H9 (cell line): Measurements from ENCODE around the gene MRPL54. TPM values are rescaled to one million over a fixed set of nuclear protein-coding genes. Genes with fewer than 3 reads are reported as not detected.
A peak's percentile ranks its signal among the peaks of the same experiment; 100 is the strongest.
"Not testable (repeated sequence)": the region's sequence is repeated elsewhere in the genome, so short reads cannot be mapped to it uniquely, and the experiment has no call there.

Experiments
- DNase-seq: peaks from one replicate; pipeline ENCODE4 v3.0.0-alpha.2; 2017
- H2AFZ ChIP-seq: one replicate; pipeline ENCODE4 v1.6.1; 2013; ENCODE audit warnings: mild to moderate bottlenecking, low read length, control low read depth, moderate library complexity
- H2AK5ac ChIP-seq: 2 replicates; pipeline ENCODE4 v1.6.1; 2013; ENCODE audit warnings: low read length, control low read depth, mixed read lengths; ENCODE audit not compliant: insufficient read length
- H2BK120ac ChIP-seq: one replicate; pipeline ENCODE4 v1.6.1; 2013; ENCODE audit warnings: low read depth, mild to moderate bottlenecking, low read length, control low read depth, inconsistent platforms; ENCODE audit not compliant: poor library complexity, severe bottlenecking
- H2BK12ac ChIP-seq: 2 replicates; pipeline ENCODE4 v1.6.1; 2013; ENCODE audit warnings: low read length, control low read depth, mixed read lengths, low read depth; ENCODE audit not compliant: insufficient read length
- H2BK15ac ChIP-seq: 2 replicates; pipeline ENCODE4 v1.6.1; 2013; ENCODE audit warnings: low read depth, low read length, control low read depth
- H2BK20ac ChIP-seq: one replicate; pipeline ENCODE4 v1.6.1; 2013; ENCODE audit warnings: low read depth, mild to moderate bottlenecking, low read length, control low read depth, inconsistent platforms; ENCODE audit not compliant: poor library complexity, severe bottlenecking
- H2BK5ac ChIP-seq: 2 replicates; pipeline ENCODE4 v1.6.1; 2013; ENCODE audit warnings: low read length, control low read depth, mixed read lengths; ENCODE audit not compliant: insufficient read length
- H3K14ac ChIP-seq: 2 replicates; pipeline ENCODE4 v1.6.1; 2013; ENCODE audit warnings: low read length, control low read depth; ENCODE audit not compliant: insufficient read depth
- H3K18ac ChIP-seq: 2 replicates; pipeline ENCODE4 v1.6.1; 2013; ENCODE audit warnings: low read depth, mild to moderate bottlenecking, mixed read lengths, low read length, control low read depth; ENCODE audit not compliant: insufficient read length
- H3K23ac ChIP-seq: 2 replicates; pipeline ENCODE4 v1.6.1; 2013; ENCODE audit warnings: low read length, control low read depth, mixed read lengths, low read depth; ENCODE audit not compliant: insufficient read length
- H3K23me2 ChIP-seq: 2 replicates; pipeline ENCODE4 v1.6.1; 2013; ENCODE audit warnings: low read depth, mild to moderate bottlenecking, mixed read lengths, low read length, control low read depth; ENCODE audit not compliant: insufficient read length, poor library complexity, severe bottlenecking
- H3K27ac ChIP-seq: 2 replicates; pipeline ENCODE4 v1.5.1; 2013; ENCODE audit warnings: low read length, control low read depth, mixed read lengths, low read depth; ENCODE audit not compliant: insufficient read length
- H3K27me3 ChIP-seq: 2 replicates; pipeline ENCODE4 v1.6.1; 2013; ENCODE audit warnings: low read length, control low read depth, inconsistent platforms; ENCODE audit not compliant: insufficient read depth
- H3K4ac ChIP-seq: 2 replicates; pipeline ENCODE4 v1.6.1; 2013; ENCODE audit warnings: low read depth, mild to moderate bottlenecking, control low read depth, inconsistent platforms, low read length, moderate library complexity
- H3K4me1 ChIP-seq: 2 replicates; pipeline ENCODE4 v1.6.1; 2013; ENCODE audit warnings: low read length, control low read depth, inconsistent platforms; ENCODE audit not compliant: insufficient read depth
- H3K4me2 ChIP-seq: 2 replicates; pipeline ENCODE4 v1.6.1; 2013; ENCODE audit warnings: low read length, control low read depth, mixed read lengths; ENCODE audit not compliant: insufficient read length, insufficient read depth
- H3K56ac ChIP-seq: 2 replicates; pipeline ENCODE4 v1.6.1; 2013; ENCODE audit warnings: low read depth, mild to moderate bottlenecking, mixed read lengths, low read length, control low read depth; ENCODE audit not compliant: insufficient read length
- H3K79me1 ChIP-seq: 2 replicates; pipeline ENCODE4 v1.6.1; 2013; ENCODE audit warnings: low read depth, mild to moderate bottlenecking, moderate library complexity, low read length, control low read depth, inconsistent platforms; ENCODE audit not compliant: insufficient read depth, poor library complexity, severe bottlenecking
- H3K79me2 ChIP-seq: 2 replicates; pipeline ENCODE4 v1.6.1; 2013; ENCODE audit warnings: low read length, control low read depth, inconsistent platforms; ENCODE audit not compliant: insufficient read depth
- H3K9ac ChIP-seq: 2 replicates; pipeline ENCODE4 v1.6.1; 2013; ENCODE audit warnings: low read length, control low read depth, mixed read lengths; ENCODE audit not compliant: insufficient read length; ENCODE audit errors: extremely low read depth
- H3K9me3 ChIP-seq: one replicate; pipeline ENCODE4 v1.6.1; 2013; ENCODE audit warnings: low read depth, low read length, inconsistent platforms; ENCODE audit not compliant: control insufficient read depth
- H3T11ph ChIP-seq: one replicate; pipeline ENCODE4 v1.6.1; 2013; ENCODE audit warnings: mild to moderate bottlenecking, low read length, control low read depth, inconsistent platforms
- H4K20me1 ChIP-seq: one replicate; pipeline ENCODE4 v1.6.1; 2013; ENCODE audit not compliant: control insufficient read depth, insufficient read length, insufficient read depth
- H4K5ac ChIP-seq: 2 replicates; pipeline ENCODE4 v1.6.1; 2013; ENCODE audit warnings: low read depth, mild to moderate bottlenecking, mixed read lengths, low read length, control low read depth; ENCODE audit not compliant: insufficient read length
- H4K8ac ChIP-seq: replicated peaks from 2 replicates; pipeline ENCODE4 v1.6.1; 2013; ENCODE audit warnings: low read length, control low read depth, mixed read lengths, low read depth; ENCODE audit not compliant: insufficient read length
- H4K91ac ChIP-seq: 2 replicates; pipeline ENCODE4 v1.6.1; 2013; ENCODE audit warnings: low read depth, mild to moderate bottlenecking, moderate library complexity, mixed read lengths, low read length, control low read depth; ENCODE audit not compliant: insufficient read length
- H3K27ac Mint-ChIP-seq, 3 experiments: 2 replicates in 2 of 3; 3 replicates in 1 of 3; pipeline ENCODE4 v1.8.0; 2020 to 2021; ENCODE audit warnings: mixed read lengths in 3 of 3, mild to moderate bottlenecking in 1 of 3, moderate library complexity in 1 of 3
- H3K27me3 Mint-ChIP-seq: 2 replicates; pipeline ENCODE4 v1.8.0; 2021; ENCODE audit warnings: low read depth, mild to moderate bottlenecking, moderate library complexity, mixed read lengths
- H3K36me3 Mint-ChIP-seq, 3 experiments: 2 replicates in 2 of 3; 3 replicates in 1 of 3; pipeline ENCODE4 v1.8.0; 2020 to 2021; ENCODE audit warnings: low read depth in 3 of 3, mixed read lengths in 3 of 3; ENCODE audit not compliant: insufficient read depth in 1 of 3
- H3K4me1 Mint-ChIP-seq, 2 experiments: 2 replicates each; pipeline ENCODE4 v1.8.0; 2020; ENCODE audit warnings: mixed read lengths in 2 of 2
- H3K4me3 Mint-ChIP-seq, 2 experiments: 2 replicates in 1 of 2; 3 replicates in 1 of 2; pipeline ENCODE4 v1.8.0; 2020 to 2021; ENCODE audit warnings: mild to moderate bottlenecking in 2 of 2, mixed read lengths in 2 of 2, moderate library complexity in 1 of 2
- H3K9me3 Mint-ChIP-seq, 2 experiments: 2 replicates in 1 of 2; 3 replicates in 1 of 2; pipeline ENCODE4 v1.8.0; 2020; ENCODE audit warnings: mild to moderate bottlenecking in 2 of 2, mixed read lengths in 2 of 2, moderate library complexity in 1 of 2
- WGBS: extraction: QIAGEN DNeasy Blood & Tissue Kit; methylation state at CpG from one replicate; pipeline ENCODE4 v1.1.7; 2013; ENCODE audit warnings: missing lambda C conversion rate, low lambda C conversion rate, mixed read lengths; ENCODE audit not compliant: insufficient read length; ENCODE audit errors: extremely low coverage; 5-methylcytosine and 5-hydroxymethylcytosine counted together
- total RNA-seq: library from RNA; stranded (reverse); gene quantifications from 2 replicates; pipeline ENCODE4 v1.2.1, GENCODE V29; 2021
- TF ChIP-seq, protein P1 (sequence below): fragments of 200-600 bp; sonication (generic); conservative IDR thresholded peaks from 3 replicates; pipeline ENCODE4 v1.8.0; 2021; ENCODE audit warnings: antibody characterized with exemption, mild to moderate bottlenecking

MRPL54 gene
- total RNA-seq, 1 experiment from 2014 or later: 60.0 TPM

DNA sequence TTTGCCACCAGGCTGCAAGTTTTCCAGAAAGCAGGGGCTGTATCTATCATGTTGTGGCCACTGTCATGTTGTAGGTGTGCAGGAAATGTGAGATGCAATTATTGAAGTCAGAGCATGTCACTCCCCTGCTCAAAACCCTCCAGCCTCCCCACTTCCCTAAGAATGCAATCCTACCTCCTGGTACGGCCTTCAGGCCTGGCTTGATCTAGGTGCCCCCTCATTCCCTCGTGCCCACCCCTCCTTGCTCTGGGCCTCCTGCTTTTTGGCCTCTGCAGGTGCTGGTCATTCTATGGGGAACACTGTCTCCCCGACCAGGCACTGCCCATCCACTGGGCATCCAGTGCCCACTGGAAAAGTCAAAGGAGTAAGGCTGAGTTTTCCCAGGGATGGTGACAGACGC is 52.2 kb downstream of the MRPL54 start:
- no peaks in the 10 kb centered on the region for H3K23me2 ChIP-seq
- no peaks in the 10 kb centered on the region for H3K9me3 ChIP-seq
- no peak overlapping the region for H2BK5ac ChIP-seq
- H4K8ac ChIP-seq: no peak overlapping the region
- WGBS: no CpG with 5 or more reads among the region's 4 CpGs
- Mint-ChIP-seq H3K27me3 (no peaks in the 10 kb centered on the region), H3K27ac (peak overlapping the region in 1 of 3 experiments; percentile 65; a peak in 1 of 7 replicates), H3K4me1 (no peaks in the 10 kb centered on the region), H3K36me3 (no peaks in the 10 kb centered on the region), H3K9me3 (no peaks in the 10 kb centered on the region), H3K4me3 (no peak overlapping the region)
- H3K4me2 ChIP-seq: no peak overlapping the region
- H3K27ac ChIP-seq: no peak overlapping the region
- H3K4me1 ChIP-seq: no peaks in the 10 kb centered on the region
- no peak overlapping the region for H3K23ac ChIP-seq
- H4K20me1 ChIP-seq: peaks cover 2% of the 10 kb centered on the region
- no peak overlapping the region for H2BK120ac ChIP-seq
- H3K4ac ChIP-seq: no peak overlapping the region
- H3K79me2 ChIP-seq: no peaks in the 10 kb centered on the region
- no peak overlapping the region for H3K56ac ChIP-seq
- no peaks in the 10 kb centered on the region for H3K27me3 ChIP-seq
- H3K9ac ChIP-seq: no peak overlapping the region
- no peak overlapping the region for H3T11ph ChIP-seq
- no peak overlapping the region for H2AFZ ChIP-seq
- H3K14ac ChIP-seq: no peak overlapping the region
- H2AK5ac ChIP-seq: no peak overlapping the region
- H2BK12ac ChIP-seq: no peak overlapping the region
- no peak overlapping the region for H2BK15ac ChIP-seq
- no peak for DNase-seq
- H2BK20ac ChIP-seq: no peak overlapping the region
- H3K79me1 ChIP-seq: no peaks in the 10 kb centered on the region
- no peak overlapping the region for H4K5ac ChIP-seq
- H4K91ac ChIP-seq: no peak overlapping the region
- no peak overlapping the region for H3K18ac ChIP-seq
- TF ChIP-seq, protein P1, sequence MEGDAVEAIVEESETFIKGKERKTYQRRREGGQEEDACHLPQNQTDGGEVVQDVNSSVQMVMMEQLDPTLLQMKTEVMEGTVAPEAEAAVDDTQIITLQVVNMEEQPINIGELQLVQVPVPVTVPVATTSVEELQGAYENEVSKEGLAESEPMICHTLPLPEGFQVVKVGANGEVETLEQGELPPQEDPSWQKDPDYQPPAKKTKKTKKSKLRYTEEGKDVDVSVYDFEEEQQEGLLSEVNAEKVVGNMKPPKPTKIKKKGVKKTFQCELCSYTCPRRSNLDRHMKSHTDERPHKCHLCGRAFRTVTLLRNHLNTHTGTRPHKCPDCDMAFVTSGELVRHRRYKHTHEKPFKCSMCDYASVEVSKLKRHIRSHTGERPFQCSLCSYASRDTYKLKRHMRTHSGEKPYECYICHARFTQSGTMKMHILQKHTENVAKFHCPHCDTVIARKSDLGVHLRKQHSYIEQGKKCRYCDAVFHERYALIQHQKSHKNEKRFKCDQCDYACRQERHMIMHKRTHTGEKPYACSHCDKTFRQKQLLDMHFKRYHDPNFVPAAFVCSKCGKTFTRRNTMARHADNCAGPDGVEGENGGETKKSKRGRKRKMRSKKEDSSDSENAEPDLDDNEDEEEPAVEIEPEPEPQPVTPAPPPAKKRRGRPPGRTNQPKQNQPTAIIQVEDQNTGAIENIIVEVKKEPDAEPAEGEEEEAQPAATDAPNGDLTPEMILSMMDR: no peak

DNA sequence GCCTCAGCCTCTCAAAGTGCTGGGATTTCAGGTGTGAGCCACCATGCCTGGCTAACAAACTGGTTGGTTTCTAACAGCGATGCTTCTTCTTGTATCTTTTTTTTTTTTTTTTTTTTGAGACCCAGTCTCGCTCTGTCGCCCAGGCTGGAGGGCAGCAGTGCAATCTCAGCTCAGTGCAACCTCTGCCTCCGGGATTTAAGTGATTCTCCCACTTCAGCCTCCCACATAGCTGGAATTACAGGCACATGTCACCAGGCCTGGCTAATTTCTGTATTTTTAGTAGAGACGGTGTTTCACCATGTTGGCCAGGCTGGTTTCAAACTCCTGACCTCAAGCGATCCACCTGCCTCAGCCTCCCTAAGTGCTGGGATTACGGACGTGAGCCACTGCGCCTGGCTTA is 53.7 kb downstream of the MRPL54 start:
- H3K4me3 Mint-ChIP-seq, H3K27me3 Mint-ChIP-seq, H3K36me3 Mint-ChIP-seq, H2BK15ac ChIP-seq, H3K23ac ChIP-seq, H4K5ac ChIP-seq, H3K4me2 ChIP-seq, H3K14ac ChIP-seq, H3K27ac Mint-ChIP-seq, H3K79me1 ChIP-seq, H4K8ac ChIP-seq, DNase-seq, H3T11ph ChIP-seq, H3K9me3 Mint-ChIP-seq, H2BK20ac ChIP-seq, H3K23me2 ChIP-seq, H3K4me1 Mint-ChIP-seq, H3K56ac ChIP-seq, H3K9me3 ChIP-seq, H3K9ac ChIP-seq, H2AFZ ChIP-seq, H3K27me3 ChIP-seq, H3K4ac ChIP-seq, H2BK12ac ChIP-seq, H3K18ac ChIP-seq, H4K20me1 ChIP-seq, H3K4me1 ChIP-seq, H3K79me2 ChIP-seq, H2AK5ac ChIP-seq, H4K91ac ChIP-seq, H2BK5ac ChIP-seq, H3K27ac ChIP-seq, H2BK120ac ChIP-seq: not testable (repeated sequence)
- WGBS: no CpG with 5 or more reads among the region's 9 CpGs
